Activated T-cell treated with anti-CD3 and anti-CD28 coated beads, Interleukin-2, amount 50 U/mL, for 24 hours (primary cell): ENCODE data around the gene FRG1.
"Not testable (repeated sequence)": the region's sequence is repeated elsewhere in the genome, so short reads cannot be mapped to it uniquely, and the experiment has no call there.

Experiments used
- DNase-seq: peaks from one replicate; pipeline ENCODE4 v3.0.0-alpha.2; 2020
- H3K27ac Mint-ChIP-seq: 2 replicates; pipeline ENCODE4 v1.8.0; 2020; ENCODE audit warnings: mild to moderate bottlenecking, mixed read lengths
- H3K27me3 Mint-ChIP-seq: 2 replicates; pipeline ENCODE4 v1.8.0; 2020; ENCODE audit warnings: mixed read lengths
- H3K36me3 Mint-ChIP-seq: 2 replicates; pipeline ENCODE4 v1.8.0; 2020; ENCODE audit warnings: low read depth, mixed read lengths
- H3K4me1 Mint-ChIP-seq: 2 replicates; pipeline ENCODE4 v1.8.0; 2020; ENCODE audit warnings: low read depth, mixed read lengths
- H3K4me3 Mint-ChIP-seq: 2 replicates; pipeline ENCODE4 v1.8.0; 2020; ENCODE audit warnings: mild to moderate bottlenecking, moderate library complexity, mixed read lengths
- H3K9me3 Mint-ChIP-seq: 2 replicates; pipeline ENCODE4 v1.8.0; 2020; ENCODE audit warnings: mixed read lengths

The FRG1 gene

DNA sequence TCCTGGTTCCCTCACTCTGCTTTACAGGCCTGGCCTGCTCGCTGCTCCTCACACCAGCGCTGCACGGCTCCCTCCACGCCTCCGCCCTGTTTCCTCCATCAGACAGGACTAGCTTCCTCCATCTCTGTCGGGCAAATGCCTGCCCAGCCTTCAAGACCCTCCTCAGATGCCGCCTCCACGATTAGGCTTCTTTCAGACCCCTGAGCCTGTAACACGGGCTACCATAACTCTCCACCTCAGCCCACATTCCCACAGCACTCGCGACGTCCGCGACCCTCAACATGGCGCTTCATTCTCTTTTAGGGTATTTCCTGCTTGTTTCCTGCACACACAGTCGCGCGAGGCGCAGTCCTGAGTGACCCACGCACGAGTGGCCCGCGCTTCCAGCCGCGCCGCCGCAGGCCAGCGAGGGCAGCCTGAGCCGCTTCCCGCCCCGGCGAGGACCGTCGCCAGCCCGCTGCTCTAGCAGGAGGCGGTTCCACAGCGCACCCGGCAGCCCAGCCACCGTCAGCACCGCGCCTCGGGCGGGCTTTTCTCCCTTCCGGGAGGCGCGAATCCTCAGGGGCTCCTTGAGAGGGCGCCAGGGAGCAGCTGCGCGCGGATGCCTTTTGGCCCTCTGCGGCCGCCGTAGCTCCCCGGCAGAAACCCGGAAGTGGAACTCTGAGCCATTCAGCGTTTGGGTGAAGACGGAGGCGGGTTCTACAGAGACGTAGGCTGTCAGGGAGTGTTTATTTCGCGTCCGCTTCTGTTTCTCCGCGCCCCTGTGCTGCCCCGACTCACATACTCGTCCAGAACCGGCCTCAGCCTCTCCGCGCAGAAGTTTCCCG, at the start of gene FRG1:
Gene FRG1, plus strand, starts transcription at position 695 of the 827 bp plus-strand sequence. CDS start 138 bp downstream, outside the sequence.
- H3K36me3 Mint-ChIP-seq: peaks cover 58% of the 10 kb centered on the region
- H3K27me3 Mint-ChIP-seq: no peaks in the 10 kb centered on the region
- peaks cover 56% of the 10 kb centered on the region for H3K4me1 Mint-ChIP-seq
- H3K4me3 Mint-ChIP-seq: peak within 1 kb of the TSS; percentile 87
- peak within 1 kb of the TSS; percentile 96 for H3K27ac Mint-ChIP-seq
- peak; percentile 99 for DNase-seq
- peaks cover 11% of the 10 kb centered on the region for H3K9me3 Mint-ChIP-seq

DNA sequence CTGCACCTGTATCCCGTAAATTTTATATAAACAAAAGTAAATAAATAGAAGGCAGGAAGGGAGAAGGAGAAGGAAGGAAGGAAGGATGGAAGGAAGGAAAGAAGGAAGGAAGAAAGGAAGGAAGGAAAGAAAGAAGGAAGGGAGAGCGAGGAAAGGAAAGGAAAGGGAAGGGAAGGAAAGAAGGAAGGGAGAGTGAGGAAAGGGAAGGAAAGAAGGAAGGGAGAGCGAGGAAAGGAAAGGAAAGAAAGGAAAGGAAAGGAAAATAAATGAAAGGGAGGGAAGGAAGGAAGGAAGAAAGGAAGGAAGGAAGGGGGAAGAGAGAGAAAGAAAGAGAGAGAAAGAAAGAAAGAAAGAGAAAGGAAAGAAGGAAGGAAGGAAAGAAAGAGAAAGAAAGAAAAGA, 43.0 kb upstream of the FRG1 start:
- H3K36me3 Mint-ChIP-seq: no peaks in the 10 kb centered on the region
- no peak overlapping the region for H3K4me3 Mint-ChIP-seq
- H3K27ac Mint-ChIP-seq: no peak overlapping the region
- no peaks in the 10 kb centered on the region for H3K27me3 Mint-ChIP-seq
- DNase-seq: no peak
- no peaks in the 10 kb centered on the region for H3K9me3 Mint-ChIP-seq
- no peaks in the 10 kb centered on the region for H3K4me1 Mint-ChIP-seq

DNA sequence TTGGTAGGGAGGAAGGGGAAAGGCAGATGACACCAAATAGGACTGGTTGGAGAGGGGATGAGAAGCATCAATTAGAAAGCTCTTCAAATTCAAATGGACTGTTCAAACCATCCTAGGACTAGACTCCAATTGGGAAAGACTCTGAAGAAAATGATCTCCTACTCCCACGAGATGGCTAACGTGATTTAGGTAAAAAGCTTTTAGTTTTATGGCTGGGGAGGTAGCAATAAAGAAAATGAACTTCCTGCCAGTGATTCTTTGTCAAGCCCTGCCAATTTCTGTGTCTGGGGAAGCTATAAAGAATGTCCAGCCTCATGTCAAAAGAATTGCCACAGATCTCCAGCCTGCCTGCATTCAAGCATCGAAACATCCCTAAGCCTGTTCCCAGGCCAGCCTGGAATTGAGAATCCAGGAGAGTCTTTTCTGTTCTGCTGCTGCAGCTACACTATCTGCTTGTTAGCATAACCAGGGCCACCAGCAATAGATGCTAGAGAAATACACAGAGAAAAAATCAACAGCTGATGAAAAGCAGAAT, 41.1 kb upstream of the FRG1 start:
- not testable (repeated sequence) for H3K4me1 Mint-ChIP-seq, DNase-seq, H3K27ac Mint-ChIP-seq, H3K27me3 Mint-ChIP-seq, H3K36me3 Mint-ChIP-seq, H3K4me3 Mint-ChIP-seq, H3K9me3 Mint-ChIP-seq

DNA sequence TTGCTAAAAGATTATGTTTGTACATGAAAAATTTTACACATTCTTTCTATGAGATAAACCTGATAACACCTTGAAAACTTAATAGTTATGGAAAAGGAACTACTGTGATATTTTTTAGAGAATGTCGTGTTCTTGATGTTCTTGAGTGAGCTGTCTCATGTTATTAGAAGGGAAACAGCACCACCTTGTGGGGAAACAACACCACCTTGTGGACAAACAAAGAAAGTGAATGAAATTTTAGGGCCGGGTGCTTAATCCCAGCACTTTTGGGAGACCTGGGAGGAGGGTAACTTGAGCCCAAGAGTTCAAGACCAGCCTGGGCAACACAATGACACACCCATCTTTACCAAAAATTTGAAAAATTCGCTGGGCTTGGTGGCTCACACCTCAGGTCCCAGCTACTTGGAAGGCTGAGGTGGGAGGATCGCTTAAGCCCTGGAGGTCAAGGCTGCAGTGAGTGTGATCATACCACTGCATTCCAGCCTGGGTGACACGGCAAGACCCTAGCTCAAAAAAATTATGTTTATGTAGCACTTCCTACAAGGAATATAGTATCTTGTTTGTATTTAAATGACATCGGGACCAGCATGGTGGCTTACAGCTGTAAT, 36.1 kb upstream of the FRG1 start:
- not testable (repeated sequence) for H3K36me3 Mint-ChIP-seq, H3K27me3 Mint-ChIP-seq, H3K9me3 Mint-ChIP-seq, H3K4me3 Mint-ChIP-seq, H3K27ac Mint-ChIP-seq, H3K4me1 Mint-ChIP-seq
- peak; percentile 31 for DNase-seq

DNA sequence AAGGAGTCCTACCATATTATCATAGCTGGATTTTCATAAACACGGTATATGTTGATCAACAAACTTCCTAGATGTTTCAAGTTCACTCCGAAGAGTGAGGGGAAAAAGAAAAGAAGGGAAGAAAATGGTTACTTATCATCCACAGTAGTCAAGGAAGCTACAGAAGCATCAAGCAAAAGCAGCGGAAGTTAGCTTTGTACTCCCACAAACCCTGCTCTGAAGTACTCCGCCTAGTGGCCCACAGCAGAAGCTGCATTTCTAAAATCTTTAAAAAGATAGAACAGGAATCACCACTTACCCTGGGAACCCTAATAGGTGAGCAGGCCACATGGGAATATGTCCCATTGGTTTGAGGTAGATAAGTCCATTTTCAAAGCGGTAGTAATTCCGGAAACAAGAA, 28.5 kb upstream of the FRG1 start:
- H3K27ac Mint-ChIP-seq: no peak overlapping the region
- peaks cover 2% of the 10 kb centered on the region for H3K36me3 Mint-ChIP-seq
- H3K27me3 Mint-ChIP-seq: no peaks in the 10 kb centered on the region
- no peaks in the 10 kb centered on the region for H3K4me1 Mint-ChIP-seq
- no peak overlapping the region for H3K4me3 Mint-ChIP-seq
- H3K9me3 Mint-ChIP-seq: no peaks in the 10 kb centered on the region
- DNase-seq: no peak

DNA sequence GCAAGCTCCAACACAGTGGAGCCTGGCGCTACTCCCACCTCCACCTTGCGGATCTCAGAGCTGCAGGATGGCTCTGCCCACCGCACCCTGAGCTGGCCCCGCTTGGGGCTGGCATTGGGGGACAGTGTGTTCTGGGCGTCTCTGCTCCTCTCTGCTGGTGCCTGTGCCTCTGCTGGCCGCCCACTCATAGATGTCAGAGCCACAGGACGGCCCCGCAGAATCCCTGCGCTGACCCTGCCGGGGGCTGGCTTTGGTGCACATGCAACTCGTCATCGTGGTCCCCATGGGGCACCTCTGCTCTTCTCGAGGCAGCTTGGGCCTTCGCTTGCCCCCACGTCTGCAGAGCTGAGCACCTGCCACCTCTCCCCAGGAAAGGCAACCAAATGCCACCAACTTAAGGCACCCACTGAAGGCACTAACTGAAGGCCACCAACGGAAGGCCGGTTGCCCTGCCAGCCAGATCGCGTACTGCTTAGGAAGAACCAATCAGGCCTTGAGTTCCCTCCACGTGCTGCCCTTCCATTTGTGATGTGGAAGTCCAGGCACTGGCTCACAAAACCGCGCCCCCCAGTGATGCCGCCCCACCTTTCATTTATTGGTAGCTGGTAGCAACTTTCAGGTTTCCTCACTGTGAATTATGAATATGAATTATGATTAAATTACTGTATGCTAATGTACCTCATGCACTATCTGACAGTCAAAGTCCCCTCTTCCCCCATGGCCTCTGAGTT, 23.3 kb upstream of the FRG1 start:
- Mint-ChIP-seq H3K27ac (no peak overlapping the region), H3K4me1 (no peaks in the 10 kb centered on the region), H3K9me3 (peaks cover 15% of the 10 kb centered on the region), H3K36me3 (peaks cover 36% of the 10 kb centered on the region), H3K4me3 (no peak overlapping the region), H3K27me3 (no peaks in the 10 kb centered on the region)
- no peak for DNase-seq

DNA sequence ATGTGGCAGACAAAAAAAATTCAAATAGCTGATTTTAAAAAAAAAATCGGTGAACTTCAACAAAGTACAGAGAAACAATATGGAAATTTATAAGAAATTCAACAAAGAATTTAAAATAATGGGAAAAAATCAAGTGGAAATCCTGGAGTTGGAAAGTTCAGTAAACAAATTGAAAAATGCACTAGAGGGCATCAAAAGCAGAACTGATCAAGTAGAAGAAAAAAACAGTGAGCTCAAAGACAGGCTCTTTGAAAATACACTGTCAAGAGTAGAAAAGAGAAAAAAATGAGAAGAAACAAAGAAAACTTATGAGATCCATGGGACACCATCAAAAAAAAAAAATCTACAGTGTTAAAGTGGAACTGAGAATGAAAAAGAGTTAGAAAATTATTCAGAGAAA, 19.6 kb upstream of the FRG1 start:
- Mint-ChIP-seq H3K4me1 (no peaks in the 10 kb centered on the region), H3K9me3 (peaks cover 26% of the 10 kb centered on the region), H3K27ac (no peak overlapping the region), H3K27me3 (no peaks in the 10 kb centered on the region), H3K36me3 (peaks cover 58% of the 10 kb centered on the region), H3K4me3 (no peak overlapping the region)
- DNase-seq: no peak

DNA sequence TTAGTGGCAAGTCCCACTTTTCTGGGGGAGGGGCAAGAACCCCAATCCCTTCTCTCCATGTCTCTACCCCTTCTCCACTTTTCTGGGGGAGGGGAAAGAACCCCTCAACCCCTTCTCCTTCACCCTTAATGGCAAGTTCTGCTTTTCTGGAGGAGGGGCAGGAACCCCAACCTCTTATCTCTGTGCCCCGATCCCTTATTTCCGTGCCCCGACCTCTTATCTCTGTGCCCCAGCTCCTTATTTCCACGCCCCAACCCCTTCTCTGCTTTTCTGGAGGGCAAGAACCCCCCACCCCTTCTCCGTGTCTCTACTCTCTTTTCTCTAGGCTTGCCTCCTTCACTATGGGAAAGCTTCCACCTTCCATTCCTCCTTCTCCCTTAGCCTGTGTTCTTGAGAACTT, 13.9 kb upstream of the FRG1 start:
- Mint-ChIP-seq H3K36me3 (peaks cover 36% of the 10 kb centered on the region), H3K9me3 (peaks cover 17% of the 10 kb centered on the region)
- not testable (repeated sequence) for H3K27ac Mint-ChIP-seq, H3K4me1 Mint-ChIP-seq, H3K4me3 Mint-ChIP-seq, DNase-seq, H3K27me3 Mint-ChIP-seq

DNA sequence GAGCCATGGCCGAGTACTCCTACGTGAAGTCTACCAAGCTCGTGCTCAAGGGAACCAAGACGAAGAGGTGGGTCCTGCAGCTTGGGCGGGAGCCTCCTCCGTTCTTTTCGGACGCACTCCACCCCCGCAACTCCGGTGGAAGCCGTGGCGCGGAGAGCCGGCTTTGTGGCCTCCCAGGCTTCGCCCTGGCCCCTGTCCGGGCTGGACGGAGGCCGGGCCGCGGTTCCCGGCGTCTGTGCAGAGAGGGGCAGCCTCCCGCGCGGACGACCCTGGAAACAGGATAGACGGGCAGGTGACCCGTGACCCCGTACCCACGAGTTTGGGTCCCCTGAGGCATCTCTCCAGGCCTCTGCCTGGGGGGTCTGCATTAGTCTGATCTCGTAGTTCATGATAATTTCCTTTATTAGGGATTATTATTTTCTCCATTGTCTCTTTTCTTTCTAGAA, 356 bp downstream of the FRG1 start:
- Mint-ChIP-seq H3K4me3 (peak overlapping the region; percentile 87), H3K27me3 (no peaks in the 10 kb centered on the region), H3K27ac (peak overlapping the region; percentile 96), H3K4me1 (peaks cover 62% of the 10 kb centered on the region), H3K36me3 (peaks cover 65% of the 10 kb centered on the region), H3K9me3 (peaks cover 11% of the 10 kb centered on the region)
- no peak for DNase-seq

DNA sequence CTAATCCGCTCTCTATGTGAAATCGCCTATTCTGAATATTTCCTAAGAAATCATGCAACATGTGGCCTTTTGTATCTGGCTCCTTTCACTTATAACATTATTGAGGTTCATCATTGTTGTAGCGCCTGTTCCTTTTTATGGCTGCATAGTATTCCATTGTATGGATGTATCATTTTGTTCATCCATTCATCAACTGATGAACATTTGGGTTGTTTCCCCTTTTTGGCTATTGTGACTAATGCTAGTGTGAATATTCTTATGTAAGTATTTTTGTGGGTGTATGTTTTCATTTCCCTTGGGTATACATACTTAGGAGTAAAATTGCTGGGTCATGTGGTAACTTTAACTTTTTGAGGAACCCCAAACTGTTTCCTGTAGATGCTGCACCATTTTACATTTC, 1.7 kb downstream of the FRG1 start:
- Mint-ChIP-seq H3K27ac (peak overlapping the region; percentile 24), H3K4me1 (peaks cover 73% of the 10 kb centered on the region), H3K4me3 (peak overlapping the region; percentile 63), H3K9me3 (peaks cover 11% of the 10 kb centered on the region), H3K36me3 (peaks cover 67% of the 10 kb centered on the region)
- not testable (repeated sequence) for DNase-seq, H3K27me3 Mint-ChIP-seq

DNA sequence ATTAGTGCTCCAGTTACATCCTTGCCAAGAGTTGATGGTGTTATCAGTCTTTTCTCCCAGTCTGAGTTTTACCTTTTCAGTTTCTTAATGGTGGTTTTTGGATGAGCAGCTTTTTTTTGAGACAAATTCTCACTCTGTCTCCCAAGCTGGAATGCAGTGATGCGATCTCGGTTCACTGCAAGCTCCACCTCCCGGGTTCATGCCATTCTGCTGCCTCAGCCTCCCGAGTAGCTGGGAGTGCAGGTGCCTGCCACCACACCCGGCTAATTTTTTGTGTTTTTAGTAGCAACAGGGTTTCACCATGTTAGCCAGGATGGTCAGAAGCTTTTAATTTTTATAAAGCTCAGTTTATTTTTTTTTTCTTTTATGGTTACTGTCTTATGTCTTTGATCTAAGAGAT, 3.4 kb downstream of the FRG1 start:
- not testable (repeated sequence) for DNase-seq, H3K27ac Mint-ChIP-seq, H3K27me3 Mint-ChIP-seq
- H3K4me1 Mint-ChIP-seq: peaks cover 82% of the 10 kb centered on the region
- H3K4me3 Mint-ChIP-seq: peak overlapping the region; percentile 18
- H3K9me3 Mint-ChIP-seq: peaks cover 11% of the 10 kb centered on the region
- H3K36me3 Mint-ChIP-seq: peaks cover 81% of the 10 kb centered on the region

DNA sequence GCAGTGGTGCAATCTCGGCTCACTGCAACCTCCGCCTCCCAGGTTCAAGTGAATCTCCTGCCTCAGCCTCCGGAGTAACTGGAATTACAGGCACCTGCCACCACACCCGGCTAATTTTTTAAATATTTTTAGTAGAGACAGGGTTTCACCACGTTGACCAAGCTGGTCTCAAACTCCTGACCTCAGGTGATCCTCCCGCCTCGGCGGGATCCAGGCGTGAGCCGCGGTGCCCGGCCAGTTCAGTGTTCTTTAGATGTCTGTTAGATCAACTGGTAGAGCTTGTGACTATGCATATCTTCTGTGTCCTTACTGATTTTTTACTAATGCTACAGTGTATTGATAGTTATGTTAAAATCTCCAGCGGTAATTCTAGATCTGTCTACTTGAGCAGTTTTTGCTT, 6.2 kb downstream of the FRG1 start:
- not testable (repeated sequence) for H3K4me3 Mint-ChIP-seq, H3K27me3 Mint-ChIP-seq, H3K27ac Mint-ChIP-seq, H3K9me3 Mint-ChIP-seq, DNase-seq
- H3K4me1 Mint-ChIP-seq: peaks cover 66% of the 10 kb centered on the region
- H3K36me3 Mint-ChIP-seq: peaks cover 86% of the 10 kb centered on the region

DNA sequence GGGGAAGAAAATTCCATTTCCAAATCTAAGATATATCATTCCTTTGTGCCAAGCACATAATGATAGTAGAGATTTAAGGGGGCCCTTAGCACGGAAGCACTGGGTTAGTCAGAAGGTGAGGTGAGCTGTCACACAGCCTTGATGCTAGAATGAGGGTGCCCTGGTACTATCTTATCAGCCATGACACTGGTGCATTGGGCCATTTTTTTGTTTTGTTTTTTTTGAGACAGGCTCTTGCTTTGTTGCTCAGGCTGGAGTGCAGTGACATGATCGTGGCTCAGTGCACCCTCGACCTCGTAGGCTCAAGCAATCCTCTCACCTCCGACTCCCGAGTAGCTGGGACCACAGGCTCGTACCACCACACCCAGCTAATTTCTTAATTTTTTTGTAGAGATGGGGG, 7.8 kb downstream of the FRG1 start:
- Mint-ChIP-seq H3K4me1 (peaks cover 52% of the 10 kb centered on the region), H3K36me3 (peaks cover 83% of the 10 kb centered on the region)
- not testable (repeated sequence) for DNase-seq, H3K4me3 Mint-ChIP-seq, H3K27ac Mint-ChIP-seq, H3K27me3 Mint-ChIP-seq, H3K9me3 Mint-ChIP-seq

DNA sequence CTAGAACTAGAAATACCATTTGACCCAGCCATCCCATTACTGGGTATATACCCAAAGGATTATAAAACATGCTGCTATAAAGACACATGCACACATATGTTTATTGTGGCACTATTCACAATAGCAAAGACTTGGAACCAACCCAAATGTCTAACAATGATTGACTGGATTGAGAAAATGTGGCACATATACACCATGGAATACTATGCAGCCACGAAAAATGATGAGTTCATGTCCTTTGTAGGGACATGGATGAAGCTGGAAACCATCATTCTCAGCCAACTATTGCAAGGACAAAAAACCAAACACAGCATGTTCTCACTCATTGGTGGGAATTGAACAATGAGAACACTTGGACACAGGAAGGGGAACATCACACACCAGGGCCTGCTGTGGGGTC, 28.6 kb downstream of the FRG1 start:
- not testable (repeated sequence) for H3K27ac Mint-ChIP-seq, DNase-seq, H3K4me1 Mint-ChIP-seq, H3K4me3 Mint-ChIP-seq
- Mint-ChIP-seq H3K27me3 (peaks cover 19% of the 10 kb centered on the region), H3K36me3 (peaks cover 14% of the 10 kb centered on the region), H3K9me3 (peaks cover 19% of the 10 kb centered on the region)
